ENCODE results near the gene FAM240A. TPM values are rescaled to one million over a fixed set of nuclear protein-coding genes. Genes with fewer than 3 reads are reported as not detected.

Gene FAM240A
- total and polyA plus RNA-seq, 2 experiments from 2014 or later, result 0.18 TPM; not detected in 1

GRCh38 chr3:46574881-46575576, 37.3 kb upstream of the FAM240A start:
- Histone ChIP-seq H3K4me3 (peak overlapping the region; percentile 89), H2AFZ (no peak overlapping the region), H3K36me3 (ENCODE audit: insufficient read depth) (peaks cover 14% of the 10 kb centered on the region), H3K27me3 (ENCODE audit: insufficient read depth) (no peaks in the 10 kb centered on the region), H4K20me1 (replicated peaks; ENCODE audit: insufficient read depth) (peaks cover 8% of the 10 kb centered on the region; the same call in 1 of the 2 replicates), H3K79me2 (replicated peaks; ENCODE audit: insufficient read depth) (peaks cover 26% of the 10 kb centered on the region), H3K9me2 (ENCODE audit: insufficient read depth) (no peaks in the 10 kb centered on the region), H3K27ac (ENCODE audit: low read depth) (peak overlapping the region; percentile 99), H3F3A (replicated peaks; ENCODE audit: low read depth) (peaks cover 27% of the 10 kb centered on the region), H3K4me2 (peak overlapping the region; percentile 98), H3K4me1 (ENCODE audit: insufficient read depth) (peaks cover 27% of the 10 kb centered on the region)
- DNase-seq (ENCODE audit: low spot score) (peak; percentile 68), ATAC-seq (peak; percentile 32)
- peaks cover 17% of the 10 kb centered on the region for H3K9me3 Mint-ChIP-seq
- peak overlapping the region; percentile 100 for H3K27ac Mint-ChIP-seq
- peaks cover 10% of the 10 kb centered on the region for H3K27me3 Mint-ChIP-seq (ENCODE audit: insufficient read depth, low read depth, poor library complexity)
- H3K36me3 Mint-ChIP-seq (ENCODE audit: low read depth), result peaks cover 33% of the 10 kb centered on the region
- H3K4me1 Mint-ChIP-seq, result peaks cover 49% of the 10 kb centered on the region
- TF ChIP-seq CREB1 (CRISPR knock-in tag; IDR thresholded peaks at IDR 0.05; ENCODE audit: low read depth), result 0 out of 2 replicates have a peak, but pooled peaks have one; percentile 4
- no peak for TF ChIP-seq REST (IDR thresholded peaks at IDR 0.05; ENCODE audit: unreplicated experiment)
- TF ChIP-seq NANOG (IDR thresholded peaks at IDR 0.05; ENCODE audit: borderline replicate concordance), result peak; percentile 16; the same call in 1 of the 2 replicates
- peak; percentile 83 for TF ChIP-seq ZNF462 (CRISPR knock-in tag; IDR thresholded peaks at IDR 0.05)
- no peak; the same call in 1 of the 2 replicates for TF ChIP-seq POLR2AphosphoS5 (IDR thresholded peaks at IDR 0.05; ENCODE audit: low read depth)
- peak overlapping the region; percentile 92 for H3K4me3 Mint-ChIP-seq

Measured in GM23338 (cell line).